CD4-positive, alpha-beta T cell treated with Interleukin-17A for 4 hours (primary cell): Measurements from ENCODE around the gene IRGM.
"Not testable (repeated sequence)": the region's sequence is repeated elsewhere in the genome, so short reads cannot be mapped to it uniquely, and the experiment has no call there.

Experiments used
- DNase-seq: peaks from one replicate; pipeline ENCODE4 v3.0.0-alpha.2; 2020; ENCODE audit warnings: mixed read lengths

Gene IRGM

DNA sequence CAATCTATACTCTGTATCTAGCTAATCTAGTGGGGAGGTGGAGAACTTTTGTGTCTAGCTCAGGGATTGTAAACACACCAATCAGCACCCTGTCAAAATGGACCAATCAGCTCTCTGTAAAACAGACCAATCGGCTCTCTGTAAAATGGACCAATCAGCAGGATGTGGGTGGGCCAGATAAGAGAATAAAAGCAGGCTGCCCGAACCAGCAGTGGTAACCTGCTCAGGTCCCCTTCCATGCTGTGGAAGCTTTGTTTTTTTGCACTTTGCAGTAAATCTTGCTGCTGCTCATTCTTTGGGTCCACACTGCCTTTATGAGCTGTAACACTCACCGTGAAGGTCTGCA lies at the start of gene IRGM:
IRGM (plus strand) TSS at position 214 of the 346 bp plus-strand sequence. CDS start 1,603 bp downstream, outside the sequence.
- DNase-seq, result not testable (repeated sequence)

- no peak for DNase-seq
Observed at GRCh38 chr5:150797384-150797783, 48.9 kb upstream of the IRGM start.

GRCh38 chr5:150801117-150801927 lies 45.0 kb upstream of the IRGM start:
- DNase-seq, result no peak

GRCh38 chr5:150804388-150804787 lies 41.9 kb upstream of the IRGM start:
- no peak for DNase-seq

- DNase-seq, result no peak
Observed at GRCh38 chr5:150809363-150809762, 37.0 kb upstream of the IRGM start.

- DNase-seq, result no peak
Observed at GRCh38 chr5:150815010-150815409, 31.3 kb upstream of the IRGM start.

DNA sequence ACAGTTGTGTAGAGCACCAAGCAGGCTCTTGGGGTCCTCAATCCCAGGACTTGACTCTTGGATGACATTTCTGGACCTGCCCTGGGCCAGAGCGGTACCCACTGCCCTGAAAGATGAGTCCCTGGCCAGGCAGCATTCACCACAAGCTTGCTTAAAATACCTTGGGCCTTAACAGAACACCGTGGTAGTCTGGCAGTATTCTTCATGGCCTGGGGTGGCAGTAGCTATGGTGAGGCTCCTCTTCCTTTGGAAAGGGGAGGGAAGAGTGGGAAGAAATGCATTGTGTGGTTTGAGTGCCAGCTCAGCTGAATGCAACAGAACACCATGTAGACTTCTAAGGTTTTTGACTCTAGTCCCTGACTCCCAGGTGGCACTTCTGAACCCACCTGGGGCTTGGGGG lies 29.4 kb upstream of the IRGM start:
- DNase-seq, result no peak

GRCh38 chr5:150829744-150830143 lies 16.6 kb upstream of the IRGM start:
- DNase-seq, result no peak

- not testable (repeated sequence) for DNase-seq
Observed at GRCh38 chr5:150831821-150832220, 14.5 kb upstream of the IRGM start.

DNA sequence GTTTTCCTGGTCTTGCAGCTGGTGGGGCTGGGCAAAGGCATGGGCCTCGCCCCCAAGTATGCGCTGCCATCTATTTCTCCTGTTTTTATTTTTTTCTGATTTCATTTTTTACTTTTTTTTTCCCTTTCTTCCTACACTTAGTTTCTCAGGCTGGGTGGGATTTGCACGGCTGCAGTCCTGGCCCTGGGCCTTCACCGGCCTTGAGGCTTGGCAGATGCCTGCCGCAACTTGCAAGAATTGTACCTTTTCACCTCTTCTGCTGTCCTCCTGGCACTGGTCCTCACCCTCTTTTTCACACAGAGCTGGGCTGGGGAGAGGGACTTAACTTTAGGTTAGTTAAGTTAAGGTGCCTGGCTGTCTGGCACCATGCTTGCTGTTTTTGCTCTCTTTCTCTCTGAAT lies 10.3 kb upstream of the IRGM start:
- no peak for DNase-seq

DNA sequence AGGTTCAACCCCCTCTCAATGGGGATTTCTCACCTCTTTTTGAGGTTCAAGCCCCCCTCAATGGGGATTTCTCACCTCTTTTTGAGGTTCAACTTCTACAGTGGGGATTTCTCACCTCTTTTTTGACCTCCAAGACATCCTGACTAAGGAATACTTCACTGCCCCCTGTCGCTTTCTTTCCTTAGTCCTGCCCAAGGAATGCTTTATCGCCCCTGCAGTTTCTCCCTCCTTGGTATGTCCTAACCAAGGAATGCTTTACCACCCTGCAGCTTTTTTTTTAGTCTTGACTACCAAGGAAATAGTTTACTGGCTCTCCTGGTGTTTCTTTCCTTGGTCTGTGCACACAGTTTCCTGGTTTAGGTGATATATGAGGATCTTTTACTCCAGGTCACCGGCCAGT lies 9.6 kb upstream of the IRGM start:
- DNase-seq, result no peak

DNA sequence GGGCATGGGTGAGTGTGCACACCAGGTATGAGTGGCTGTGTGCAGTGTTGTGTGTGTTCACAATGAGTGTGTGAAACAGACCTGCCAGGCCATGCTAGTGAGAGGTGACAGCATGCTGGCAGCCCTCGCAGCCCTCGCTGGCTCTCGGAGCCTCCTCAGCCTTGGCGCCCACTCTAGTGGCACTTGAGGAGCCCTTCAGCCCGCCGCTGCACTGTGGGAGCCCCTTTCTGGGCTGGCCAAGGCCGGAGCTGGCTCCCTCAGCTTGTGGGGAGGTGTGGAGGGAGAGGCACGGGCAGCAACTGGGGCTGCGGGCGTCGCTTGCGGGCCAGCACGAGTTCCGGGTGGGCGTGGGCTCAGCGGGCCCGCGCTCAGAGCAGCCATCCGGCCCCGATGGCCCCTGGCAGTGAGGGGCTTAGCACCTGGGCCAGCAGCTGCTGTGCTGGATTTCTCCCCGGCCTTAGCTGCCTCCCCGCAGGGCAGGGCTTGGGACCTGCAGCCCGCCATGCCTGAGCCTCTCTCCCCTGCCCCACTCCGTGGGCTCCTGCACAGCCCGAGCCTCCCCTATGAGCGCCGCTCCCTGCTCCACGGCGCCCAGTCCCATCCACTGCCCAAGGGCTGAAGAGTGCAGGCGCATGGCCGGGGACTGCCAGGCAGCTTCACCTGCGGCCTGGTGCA lies 999 bp upstream of the IRGM start:
- not testable (repeated sequence) for DNase-seq

DNA sequence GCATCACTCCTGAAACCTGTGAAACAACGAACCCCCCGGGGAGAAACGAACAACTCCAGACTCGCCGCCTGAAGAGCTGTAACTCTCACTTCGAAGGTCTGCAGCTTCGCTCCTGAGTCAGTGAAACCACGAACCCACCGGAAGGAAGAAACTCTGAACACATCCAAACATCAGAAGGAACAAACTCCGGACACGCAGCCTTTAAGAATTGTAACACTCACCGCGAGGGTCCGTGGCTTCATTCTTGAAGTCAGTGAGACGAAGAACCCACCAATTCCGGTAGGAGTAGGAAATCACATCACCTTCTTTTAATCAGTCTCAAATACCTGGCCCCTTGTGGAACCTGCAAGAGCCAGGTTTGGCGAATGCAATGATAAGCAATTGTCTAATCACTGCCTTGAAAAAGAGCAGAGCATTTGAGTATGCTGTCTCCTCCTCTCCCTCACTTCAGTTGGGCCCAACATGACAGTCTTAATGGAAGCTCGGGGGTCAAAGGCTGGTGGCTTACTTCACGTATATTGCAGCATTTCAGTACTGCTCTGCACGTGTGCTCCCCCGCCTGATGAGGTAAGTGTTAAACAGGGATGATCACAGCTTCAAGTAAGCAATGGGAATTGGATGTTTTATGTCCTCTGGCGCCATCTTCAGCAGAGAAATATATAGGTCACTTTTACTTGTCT lies 473 bp downstream of the IRGM start:
- peak; percentile 69 for DNase-seq

DNA sequence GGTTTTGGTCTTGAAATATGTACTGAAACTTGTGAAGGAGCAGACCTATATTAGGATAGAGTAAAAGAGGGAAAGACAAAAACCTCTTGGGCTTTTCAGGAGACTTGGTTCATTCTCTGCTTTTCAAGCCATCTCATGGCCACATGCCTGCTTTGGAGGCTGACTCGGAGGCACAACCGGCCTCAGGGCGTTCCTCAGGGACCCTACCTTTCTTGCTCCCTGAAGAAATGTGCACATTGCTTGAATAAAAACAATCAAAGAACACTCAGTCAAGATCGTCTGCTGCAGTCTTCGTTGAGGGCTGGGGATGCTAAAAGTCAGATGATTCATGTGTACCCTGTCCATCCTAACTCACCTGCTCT lies 994 bp downstream of the IRGM start:
- no peak for DNase-seq

GRCh38 chr5:150848271-150848670 lies 1.9 kb downstream of the IRGM start:
- no peak for DNase-seq

DNA sequence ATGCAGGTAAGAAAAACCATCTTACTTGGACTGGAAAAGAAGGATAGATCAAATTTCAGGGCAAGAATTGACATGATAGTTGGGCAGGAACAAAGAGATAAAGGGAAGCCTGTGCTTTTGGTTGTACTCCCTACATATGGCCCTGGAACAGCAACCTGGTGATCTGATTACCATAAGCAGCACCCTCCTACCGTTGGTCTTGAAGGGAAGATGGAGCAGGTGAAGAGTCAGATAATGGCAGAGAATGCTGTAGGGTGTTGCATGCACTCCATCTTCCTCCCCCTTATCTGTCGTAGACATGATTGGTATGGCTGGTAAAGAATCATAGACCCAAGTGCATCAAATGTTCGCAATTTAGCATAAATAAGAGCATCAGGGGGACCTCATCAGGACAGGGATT lies 4.7 kb downstream of the IRGM start:
- DNase-seq, result no peak

GRCh38 chr5:150853561-150853960 lies 7.2 kb downstream of the IRGM start:
- no peak for DNase-seq

- not testable (repeated sequence) for DNase-seq
Observed at GRCh38 chr5:150856700-150857099, 10.4 kb downstream of the IRGM start.

DNA sequence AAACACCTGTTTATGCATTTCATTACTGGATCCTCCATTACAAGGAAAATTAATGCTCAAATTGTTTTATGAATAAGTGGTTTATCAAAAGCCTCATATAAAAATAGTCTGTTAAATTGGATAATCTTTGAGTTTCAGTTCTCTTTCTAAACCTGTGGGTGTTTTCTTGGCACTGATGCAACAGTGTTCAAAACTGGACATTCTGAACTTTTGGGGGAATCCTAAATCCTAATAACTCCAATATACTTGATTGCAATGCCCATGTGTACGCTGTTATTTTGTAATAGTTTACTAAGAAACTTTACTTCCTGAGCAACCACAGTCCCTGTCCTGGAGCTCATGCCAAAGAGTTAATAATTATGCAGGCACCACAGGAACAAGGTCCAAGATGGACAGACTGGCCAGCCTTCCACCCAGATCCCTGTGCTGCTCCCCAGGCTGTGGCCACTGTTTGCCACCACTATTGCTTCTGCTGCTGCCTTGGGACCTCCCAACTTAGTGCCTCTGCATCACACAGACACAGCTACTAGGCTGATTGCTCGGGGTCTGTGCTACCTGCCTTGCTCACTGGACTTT lies 14.0 kb downstream of the IRGM start:
- DNase-seq, result no peak

DNA sequence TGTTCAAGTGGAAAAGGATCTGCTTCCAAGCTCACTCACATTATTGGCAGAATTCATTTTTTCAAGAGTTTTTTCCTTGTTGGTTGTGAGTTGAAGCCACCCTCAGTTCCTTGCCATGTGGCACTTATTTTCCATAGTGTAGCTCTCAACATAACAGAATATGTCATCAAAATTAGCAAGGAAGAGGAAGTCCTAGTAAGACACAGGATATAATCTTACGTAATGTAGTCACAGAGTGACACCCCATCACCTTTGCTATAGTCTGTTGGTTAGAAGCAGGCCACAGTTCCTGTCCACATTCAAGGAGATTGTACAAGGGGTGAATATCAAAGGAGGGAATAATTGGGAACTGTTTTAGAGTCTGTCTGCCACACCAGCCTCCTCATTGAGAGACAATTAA lies 15.7 kb downstream of the IRGM start:
- DNase-seq, result no peak

- DNase-seq, result no peak
Observed at GRCh38 chr5:150879358-150879757, 33.0 kb downstream of the IRGM start.

DNA sequence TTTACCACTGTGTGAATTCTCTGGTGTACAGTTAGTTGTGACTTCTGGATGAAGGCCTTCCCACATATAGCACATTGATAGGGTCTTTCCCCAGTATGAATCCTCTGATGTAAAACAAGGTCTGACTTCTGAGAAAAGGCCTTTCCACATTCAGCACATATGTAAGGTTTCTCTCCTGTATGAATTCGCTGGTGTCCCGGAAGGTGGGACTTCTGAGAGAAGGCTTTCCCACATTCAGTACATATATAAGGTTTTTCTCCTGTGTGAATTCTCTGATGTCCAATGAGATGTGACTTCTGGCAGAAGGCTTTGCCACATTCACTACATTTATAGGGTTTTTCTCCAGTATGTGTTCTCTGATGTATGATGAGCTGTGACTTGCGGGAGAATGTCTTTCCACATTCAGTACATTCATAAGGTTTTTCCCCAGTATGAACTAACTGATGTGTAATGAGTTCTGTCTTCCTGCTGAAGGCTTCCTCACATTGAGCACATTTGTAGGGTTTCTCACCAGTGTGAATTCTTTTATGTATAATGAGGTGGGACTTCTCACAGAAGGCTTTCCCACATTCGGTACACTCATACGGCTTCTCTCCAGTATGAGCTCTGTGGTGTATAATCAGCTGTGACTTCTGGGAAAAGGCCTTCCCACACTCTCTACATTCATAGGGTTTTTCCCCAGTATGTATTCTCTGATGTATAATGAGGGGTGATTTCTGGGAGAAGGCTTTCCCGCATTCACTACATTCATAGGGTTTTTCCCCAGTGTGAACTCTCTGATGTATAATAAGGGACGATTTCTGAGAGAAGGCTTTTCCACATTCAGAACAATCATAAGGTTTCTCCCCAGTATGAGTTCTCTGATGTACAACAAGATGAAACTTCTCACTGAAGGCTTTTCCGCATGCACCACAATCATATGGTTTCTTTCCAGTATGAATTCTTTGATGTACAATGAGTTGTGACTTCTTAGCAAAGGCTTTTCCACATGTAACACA lies 49.4 kb downstream of the IRGM start:
- no peak for DNase-seq
